HCT116 (cell line): ENCODE measurements around the gene SMIM33. TPM values are rescaled to one million over a fixed set of nuclear protein-coding genes. Genes with fewer than 3 reads are reported as not detected.

Experiments used
- ATAC-seq: fragments of 200-7000 bp; cut with Tn5 transposase; 2 replicates; pipeline ENCODE4 v1.9.1; 2020; ENCODE audit warnings: mild to moderate bottlenecking, moderate library complexity
- BruUV-seq: library from RNA; stranded (reverse); fragments of 400-500 nt; replicated peaks from 2 replicates; lab custom pipeline; 2021; lab: Mats Ljungman, UMichigan
- CTCF ChIA-PET: fragments of 300-600 bp; sonication (Branson Sonifier 250); formaldehyde crosslinking; loops from one replicate; lab custom pipeline; 2021; ENCODE audit warnings: antibody characterized with exemption; lab: Charles Lee
- POLR2A ChIA-PET: fragments of 300-600, 350-600 bp; sonication (Branson Sonifier 250); formaldehyde crosslinking; loops from one replicate; lab custom pipeline; 2021; ENCODE audit warnings: antibody characterized with exemption; lab: Charles Lee
- RAD21 ChIA-PET, 2 experiments: fragments of 300-600 bp; sonication (Branson Sonifier 250); formaldehyde crosslinking; loops; one replicate each; lab custom pipeline; 2023; ENCODE audit warnings: low total read pairs in 2 of 2; ENCODE audit not compliant: uncharacterized antibody in 2 of 2, unreplicated experiment in 2 of 2, low non-redundant PET in 1 of 2; lab: Charles Lee
- DNase-seq: peaks from one replicate; pipeline ENCODE4 v3.0.0-alpha.2; 2010; ENCODE audit warnings: low read depth, low spot score
- H2AFZ ChIP-seq: fragments of 200-600 bp; shearing (Covaris generic), sonication (generic); 2 replicates; pipeline ENCODE4 v1.6.1; 2017; ENCODE audit warnings: low read depth, mixed run types, mixed read lengths, antibody characterized with exemption, low read length; ENCODE audit not compliant: poor library complexity, severe bottlenecking
- H3K27ac ChIP-seq: 2 replicates; pipeline ENCODE4 v1.5.1; 2012; ENCODE audit warnings: low read depth, low read length
- H3K27me3 ChIP-seq: fragments of 200-600 bp; sonication (generic); 2 replicates; pipeline ENCODE4 v1.6.1; 2016; ENCODE audit warnings: mixed run types, low read length, mixed read lengths; ENCODE audit not compliant: insufficient read depth
- H3K36me3 ChIP-seq, 2 experiments: fragments of 200-500 bp in 1 of 2; fragments of 200-600 bp in 1 of 2; sonication (Bioruptor generic) in 1 of 2; sonication (generic) in 1 of 2; 2 replicates each; pipeline versions ENCODE4 v1.5.1 to v1.6.1; 2014 to 2016; ENCODE audit warnings: low read length in 2 of 2, inconsistent platforms in 1 of 2, mixed read lengths in 1 of 2, mixed run types in 1 of 2; ENCODE audit not compliant: insufficient read depth in 2 of 2, control insufficient read depth in 1 of 2
- H3K4me1 ChIP-seq, 2 experiments: fragments of 200-600 bp in 1 of 2; sonication (generic) in 1 of 2; 2 replicates each; pipeline versions ENCODE4 v1.5.1 to v1.6.1; 2012 to 2017; ENCODE audit warnings: low read length in 2 of 2, inconsistent platforms in 1 of 2, mild to moderate bottlenecking in 1 of 2, mixed read lengths in 1 of 2, mixed run types in 1 of 2, moderate library complexity in 1 of 2; ENCODE audit not compliant: insufficient read depth in 2 of 2, control insufficient read depth in 1 of 2
- H3K4me2 ChIP-seq: fragments of 200-600 bp; sonication (generic); 2 replicates; pipeline ENCODE4 v1.6.1; 2017; ENCODE audit warnings: mixed run types, low read length, mixed read lengths
- H3K4me3 ChIP-seq, 2 experiments: fragments of 200-600 bp in 1 of 2; sonication (generic) in 1 of 2; replicated peaks in 1 of 2; 2 replicates each; pipeline ENCODE4 v1.5.1; 2011 to 2016; ENCODE audit warnings: low read length in 2 of 2, control low read depth in 1 of 2, low read depth in 1 of 2, mild to moderate bottlenecking in 1 of 2, mixed read lengths in 1 of 2, mixed run types in 1 of 2
- H3K79me2 ChIP-seq: fragments of 200-600 bp; sonication (generic); 2 replicates; pipeline ENCODE4 v1.6.1; 2017; ENCODE audit warnings: mild to moderate bottlenecking, mixed run types, low read length, moderate library complexity, mixed read lengths; ENCODE audit not compliant: insufficient read depth
- H3K9ac ChIP-seq: fragments of 200-600 bp; sonication (generic); 2 replicates; pipeline ENCODE4 v1.6.1; 2016; ENCODE audit warnings: low read length, mixed read lengths
- H3K9me2 ChIP-seq: fragments of 200-600 bp; sonication (generic), shearing (Covaris generic); 2 replicates; pipeline ENCODE4 v1.6.1; 2017; ENCODE audit warnings: mixed run types, mild to moderate bottlenecking, moderate library complexity; ENCODE audit not compliant: insufficient read depth
- H3K9me3 ChIP-seq, 2 experiments: fragments of 200-500 bp in 1 of 2; fragments of 200-600 bp in 1 of 2; sonication (Bioruptor generic) in 1 of 2; sonication (generic) in 1 of 2; 2 replicates each; pipeline ENCODE4 v1.6.1; 2014 to 2017; ENCODE audit warnings: low read length in 2 of 2, mixed read lengths in 2 of 2, inconsistent platforms in 1 of 2, low read depth in 1 of 2, mild to moderate bottlenecking in 1 of 2, mixed run types in 1 of 2, moderate library complexity in 1 of 2; ENCODE audit not compliant: control insufficient read depth in 1 of 2, insufficient read depth in 1 of 2
- H4K20me1 ChIP-seq: fragments of 200-600 bp; sonication (generic), shearing (Covaris generic); 2 replicates; pipeline ENCODE4 v1.6.1; 2017; ENCODE audit warnings: mixed run types, mild to moderate bottlenecking, moderate library complexity; ENCODE audit not compliant: insufficient read depth
- FOSL1 ChIP-seq: IDR thresholded peaks from 2 replicates; pipeline ENCODE4 v1.6.1; 2012; ENCODE audit warnings: low read depth
- SIN3A ChIP-seq: IDR thresholded peaks from 2 replicates; pipeline ENCODE4 v1.6.1; 2012; ENCODE audit warnings: low read depth
- TCF7L2 ChIP-seq: IDR thresholded peaks from 2 replicates; pipeline ENCODE4 v1.7.0; 2011; ENCODE audit warnings: borderline replicate concordance, inconsistent platforms; ENCODE audit not compliant: insufficient read depth, insufficient read length; ENCODE audit errors: extremely low read depth
- intact Hi-C: fragments of 100-400 bp; cut with micrococcal nuclease; formaldehyde crosslinking; loops from 2 replicates; pipeline ENCODE4 v1.10.0; 2022
- total RNA-seq: library from RNA; stranded (reverse); gene quantifications from one replicate; pipeline ENCODE4 v1.2.1, GENCODE V29; 2021; ENCODE audit not compliant: unreplicated experiment
- TF ChIP-seq, protein P1 (sequence below): IDR thresholded peaks from 2 replicates; pipeline ENCODE4 v1.6.1; 2012; ENCODE audit warnings: low read depth

The SMIM33 gene
- total RNA-seq, 1 experiment from 2014 or later: not detected

DNA sequence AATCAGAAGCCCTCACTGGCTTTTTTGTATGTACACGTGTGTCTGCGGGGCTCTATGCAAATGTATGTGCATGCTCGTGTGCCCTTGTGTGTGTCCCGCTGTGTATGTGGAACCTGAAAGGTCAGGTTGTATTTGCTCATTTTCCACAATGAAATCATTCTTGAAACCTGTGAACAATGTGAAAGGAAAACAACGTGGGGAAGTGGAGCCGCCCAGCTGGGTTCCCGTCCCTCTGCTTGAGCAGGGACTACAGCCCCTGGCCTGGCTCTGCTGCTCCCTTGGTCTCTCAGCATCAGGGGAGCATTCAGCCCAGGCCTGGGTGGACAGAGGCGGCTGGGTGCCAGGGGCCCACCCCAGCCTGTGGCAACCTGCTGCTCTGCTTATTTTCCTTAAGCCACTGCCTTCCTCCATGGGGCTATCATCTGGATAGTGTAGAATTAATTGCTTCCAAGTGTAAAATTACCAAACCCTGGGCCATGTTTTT is 11.3 kb upstream of the SMIM33 start (continued):
- TF ChIP-seq, protein P1, sequence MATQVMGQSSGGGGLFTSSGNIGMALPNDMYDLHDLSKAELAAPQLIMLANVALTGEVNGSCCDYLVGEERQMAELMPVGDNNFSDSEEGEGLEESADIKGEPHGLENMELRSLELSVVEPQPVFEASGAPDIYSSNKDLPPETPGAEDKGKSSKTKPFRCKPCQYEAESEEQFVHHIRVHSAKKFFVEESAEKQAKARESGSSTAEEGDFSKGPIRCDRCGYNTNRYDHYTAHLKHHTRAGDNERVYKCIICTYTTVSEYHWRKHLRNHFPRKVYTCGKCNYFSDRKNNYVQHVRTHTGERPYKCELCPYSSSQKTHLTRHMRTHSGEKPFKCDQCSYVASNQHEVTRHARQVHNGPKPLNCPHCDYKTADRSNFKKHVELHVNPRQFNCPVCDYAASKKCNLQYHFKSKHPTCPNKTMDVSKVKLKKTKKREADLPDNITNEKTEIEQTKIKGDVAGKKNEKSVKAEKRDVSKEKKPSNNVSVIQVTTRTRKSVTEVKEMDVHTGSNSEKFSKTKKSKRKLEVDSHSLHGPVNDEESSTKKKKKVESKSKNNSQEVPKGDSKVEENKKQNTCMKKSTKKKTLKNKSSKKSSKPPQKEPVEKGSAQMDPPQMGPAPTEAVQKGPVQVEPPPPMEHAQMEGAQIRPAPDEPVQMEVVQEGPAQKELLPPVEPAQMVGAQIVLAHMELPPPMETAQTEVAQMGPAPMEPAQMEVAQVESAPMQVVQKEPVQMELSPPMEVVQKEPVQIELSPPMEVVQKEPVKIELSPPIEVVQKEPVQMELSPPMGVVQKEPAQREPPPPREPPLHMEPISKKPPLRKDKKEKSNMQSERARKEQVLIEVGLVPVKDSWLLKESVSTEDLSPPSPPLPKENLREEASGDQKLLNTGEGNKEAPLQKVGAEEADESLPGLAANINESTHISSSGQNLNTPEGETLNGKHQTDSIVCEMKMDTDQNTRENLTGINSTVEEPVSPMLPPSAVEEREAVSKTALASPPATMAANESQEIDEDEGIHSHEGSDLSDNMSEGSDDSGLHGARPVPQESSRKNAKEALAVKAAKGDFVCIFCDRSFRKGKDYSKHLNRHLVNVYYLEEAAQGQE: no peak

DNA sequence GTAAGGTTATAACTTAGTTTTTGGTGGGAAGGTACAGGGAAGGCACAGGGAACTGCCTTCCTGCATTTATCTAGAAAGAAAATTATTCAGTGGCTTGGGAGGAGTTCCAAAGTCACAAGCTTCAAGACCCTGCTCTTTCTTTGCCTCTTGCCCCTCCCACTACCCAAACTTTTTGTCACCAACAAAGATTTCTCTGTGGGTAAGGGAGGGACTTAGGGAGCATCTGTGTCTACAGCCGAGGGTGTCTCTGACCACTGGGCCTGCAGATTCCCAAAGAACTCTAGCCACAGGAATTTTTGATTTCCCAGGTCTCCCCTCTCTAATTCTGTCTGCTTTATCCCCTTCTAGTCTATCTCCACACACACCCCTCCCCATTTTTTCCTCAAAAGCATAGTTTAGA is 10.3 kb upstream of the SMIM33 start:
- ChIA-PET POLR2A (no interaction called here), CTCF (no interaction called here), RAD21 (no interaction called here)
- Histone ChIP-seq H3K4me3 (no peak overlapping the region), H4K20me1 (no peaks in the 10 kb centered on the region), H2AFZ (no peak overlapping the region), H3K4me2 (no peak overlapping the region), H3K27ac (no peak overlapping the region), H3K36me3 (no peaks in the 10 kb centered on the region), H3K9me3 (no peaks in the 10 kb centered on the region), H3K4me1 (peaks cover 0 to 7% of the 10 kb centered on the region in 2 experiments; a peak in 1 of 4 replicates), H3K79me2 (no peaks in the 10 kb centered on the region), H3K27me3 (no peaks in the 10 kb centered on the region), H3K9me2 (no peaks in the 10 kb centered on the region), H3K9ac (no peak overlapping the region)
- no peak for DNase-seq
- TF ChIP-seq SIN3A: no peak
- no peak for TF ChIP-seq FOSL1
- no peak for TF ChIP-seq TCF7L2
- intact Hi-C loops: no loop called here
- no TSS peak for BruUV-seq
- no peak for ATAC-seq
